ENCODE data around the gene EDEM3. TPM values are rescaled to one million over a fixed set of nuclear protein-coding genes. Genes with fewer than 3 reads are reported as not detected.

The EDEM3 gene
- total RNA-seq, 3 donors from 2014 or later: 42.3 to 44.5 (median 43.2) TPM

- Histone ChIP-seq H3K9me3 (no peaks in the 10 kb centered on the region), H3K36me3 (no peaks in the 10 kb centered on the region), H3K4me1 (no peaks in the 10 kb centered on the region), H3K27me3 (no peaks in the 10 kb centered on the region), H3K27ac (no peak overlapping the region), H3K4me3 (no peak overlapping the region)
- TF ChIP-seq, protein P1, sequence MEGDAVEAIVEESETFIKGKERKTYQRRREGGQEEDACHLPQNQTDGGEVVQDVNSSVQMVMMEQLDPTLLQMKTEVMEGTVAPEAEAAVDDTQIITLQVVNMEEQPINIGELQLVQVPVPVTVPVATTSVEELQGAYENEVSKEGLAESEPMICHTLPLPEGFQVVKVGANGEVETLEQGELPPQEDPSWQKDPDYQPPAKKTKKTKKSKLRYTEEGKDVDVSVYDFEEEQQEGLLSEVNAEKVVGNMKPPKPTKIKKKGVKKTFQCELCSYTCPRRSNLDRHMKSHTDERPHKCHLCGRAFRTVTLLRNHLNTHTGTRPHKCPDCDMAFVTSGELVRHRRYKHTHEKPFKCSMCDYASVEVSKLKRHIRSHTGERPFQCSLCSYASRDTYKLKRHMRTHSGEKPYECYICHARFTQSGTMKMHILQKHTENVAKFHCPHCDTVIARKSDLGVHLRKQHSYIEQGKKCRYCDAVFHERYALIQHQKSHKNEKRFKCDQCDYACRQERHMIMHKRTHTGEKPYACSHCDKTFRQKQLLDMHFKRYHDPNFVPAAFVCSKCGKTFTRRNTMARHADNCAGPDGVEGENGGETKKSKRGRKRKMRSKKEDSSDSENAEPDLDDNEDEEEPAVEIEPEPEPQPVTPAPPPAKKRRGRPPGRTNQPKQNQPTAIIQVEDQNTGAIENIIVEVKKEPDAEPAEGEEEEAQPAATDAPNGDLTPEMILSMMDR (IDR thresholded peaks at IDR 0.05): no peak
- TF ChIP-seq POLR2AphosphoS5 (IDR thresholded peaks at IDR 0.05) (no peak), POLR2A (IDR thresholded peaks at IDR 0.05) (no peak)
- no peak for DNase-seq (ENCODE audit: low spot score in 2 of 2)
- intact Hi-C loops (cut with DNase I; ENCODE audit: low total_unique reads): no loop called here
Measured at GRCh38 chr1:184739070-184739469, 15.6 kb downstream of the EDEM3 start.

- TF ChIP-seq POLR2A (IDR thresholded peaks at IDR 0.05): no peak
- TF ChIP-seq POLR2AphosphoS5 (IDR thresholded peaks at IDR 0.05): no peak
- TF ChIP-seq, protein P1 (IDR thresholded peaks at IDR 0.05): no peak
- no peak for DNase-seq (ENCODE audit: low spot score in 2 of 2)
- H3K27me3 ChIP-seq: no peaks in the 10 kb centered on the region
- H3K9me3 ChIP-seq: no peaks in the 10 kb centered on the region
- intact Hi-C loops (cut with DNase I; ENCODE audit: low total_unique reads): no loop called here
- H3K4me1 ChIP-seq: no peaks in the 10 kb centered on the region
- H3K36me3 ChIP-seq: no peaks in the 10 kb centered on the region
- H3K27ac ChIP-seq: no peak overlapping the region
- H3K4me3 ChIP-seq: no peak overlapping the region
Measured at GRCh38 chr1:184734980-184735379, 19.7 kb downstream of the EDEM3 start.

GRCh38 chr1:184724843-184725242 lies 29.8 kb downstream of the EDEM3 start:
- H3K4me3 ChIP-seq: no peak overlapping the region
- H3K36me3 ChIP-seq: no peaks in the 10 kb centered on the region
- no peaks in the 10 kb centered on the region for H3K27me3 ChIP-seq
- no peaks in the 10 kb centered on the region for H3K9me3 ChIP-seq
- no peak for DNase-seq (ENCODE audit: low spot score in 2 of 2)
- H3K4me1 ChIP-seq: no peaks in the 10 kb centered on the region
- intact Hi-C loops (cut with DNase I; ENCODE audit: low total_unique reads): no loop called here
- TF ChIP-seq POLR2AphosphoS5 (IDR thresholded peaks at IDR 0.05) (no peak), POLR2A (IDR thresholded peaks at IDR 0.05) (no peak)
- TF ChIP-seq, protein P1 (IDR thresholded peaks at IDR 0.05): no peak
- H3K27ac ChIP-seq: no peak overlapping the region

GRCh38 chr1:184716158-184716557 lies 38.5 kb downstream of the EDEM3 start:
- Histone ChIP-seq H3K9me3 (no peaks in the 10 kb centered on the region), H3K27ac (no peak overlapping the region), H3K27me3 (no peaks in the 10 kb centered on the region), H3K4me1 (no peaks in the 10 kb centered on the region), H3K4me3 (no peak overlapping the region), H3K36me3 (peaks cover 4% of the 10 kb centered on the region)
- DNase-seq (ENCODE audit: low spot score in 2 of 2): no peak
- intact Hi-C loops (cut with DNase I; ENCODE audit: low total_unique reads): no loop called here
- TF ChIP-seq, protein P1 (IDR thresholded peaks at IDR 0.05): no peak

GRCh38 chr1:184709418-184709817 lies 45.2 kb downstream of the EDEM3 start:
- TF ChIP-seq, protein P1 (IDR thresholded peaks at IDR 0.05): no peak
- TF ChIP-seq POLR2A (IDR thresholded peaks at IDR 0.05): no peak
- no peak for TF ChIP-seq POLR2AphosphoS5 (IDR thresholded peaks at IDR 0.05)
- Histone ChIP-seq H3K4me1 (no peaks in the 10 kb centered on the region), H3K9me3 (no peaks in the 10 kb centered on the region), H3K4me3 (no peak overlapping the region), H3K27me3 (no peaks in the 10 kb centered on the region), H3K27ac (no peak overlapping the region), H3K36me3 (no peaks in the 10 kb centered on the region)
- intact Hi-C loops (cut with DNase I; ENCODE audit: low total_unique reads): no loop called here
- DNase-seq (ENCODE audit: low spot score in 2 of 2): no peak

Measured in breast epithelium (tissue), 4 donors.